Measurements from ENCODE around the gene GMCL1. TPM values are rescaled to one million over a fixed set of nuclear protein-coding genes. Genes with fewer than 3 reads are reported as not detected.

GMCL1 gene
- total and polyA plus RNA-seq, 2 of the 13 experiments (the other 11 are each of a cell fraction or from before 2014, with no cell fraction given): 18.7 to 24.0 TPM

DNA sequence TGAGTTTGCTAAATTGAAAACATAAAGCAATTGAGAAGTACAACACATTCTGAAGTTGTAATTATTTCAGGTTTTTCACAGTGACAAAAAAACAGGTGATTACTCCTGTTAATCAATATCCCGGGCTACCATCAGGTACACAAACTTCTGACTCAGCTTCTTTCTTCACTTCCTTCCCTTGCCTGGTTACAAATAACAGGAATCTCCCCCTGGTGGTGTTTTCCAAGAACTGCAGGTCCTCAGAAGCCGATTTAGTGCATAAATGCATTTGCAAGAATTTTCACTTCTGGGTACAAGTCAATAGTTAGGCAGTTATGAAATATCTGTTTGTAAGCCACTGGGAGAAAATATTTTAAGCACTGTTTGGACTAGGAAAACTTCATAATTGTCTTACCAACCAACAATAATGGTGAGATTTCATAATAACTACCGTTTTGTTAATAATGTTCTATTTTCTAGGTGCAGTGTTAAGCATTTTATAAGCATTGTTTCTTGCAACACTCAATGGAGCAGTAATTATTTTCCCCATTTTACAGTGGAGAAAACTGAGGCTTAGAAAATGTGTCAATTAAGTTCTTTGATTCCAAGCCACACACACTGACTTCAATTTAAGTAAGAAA, 12.4 kb upstream of the GMCL1 start (continued):
- TF ChIP-seq NFE2L1 (CRISPR knock-in tag; IDR thresholded peaks at IDR 0.05; ENCODE audit: borderline replicate concordance) (no peak), HNRNPK (IDR thresholded peaks at IDR 0.05; ENCODE audit: low read depth, low read length, poor library complexity, severe bottlenecking) (no peak), GATAD2A (CRISPR knock-in tag; IDR thresholded peaks at IDR 0.05) (peak; percentile 83), ZSCAN30 (CRISPR knock-in tag; IDR thresholded peaks at IDR 0.05) (no peak), NFATC3 (CRISPR knock-in tag; IDR thresholded peaks at IDR 0.05) (no peak), BORCS8-MEF2B (CRISPR knock-in tag; IDR thresholded peaks at IDR 0.05) (no peak), ZNF12 (CRISPR knock-in tag; IDR thresholded peaks at IDR 0.05) (peak; percentile 44; the same call in 1 of the 2 replicates), CREM (IDR thresholded peaks at IDR 0.05) (no peak), CREM (CRISPR knock-in tag; IDR thresholded peaks at IDR 0.05) (no peak), NR2F2 (IDR thresholded peaks at IDR 0.05; ENCODE audit: borderline replicate concordance, low read depth) (peak; percentile 45; the same call in 1 of the 2 replicates), RARG (CRISPR knock-in tag; IDR thresholded peaks at IDR 0.05; ENCODE audit: low read depth) (no peak), NR2F6 (IDR thresholded peaks at IDR 0.05) (no peak), NR2F6 (CRISPR knock-in tag; IDR thresholded peaks at IDR 0.05) (peak; percentile 26; the same call in 1 of the 2 replicates), KAT8 (CRISPR knock-in tag; IDR thresholded peaks at IDR 0.05) (peak; percentile 83), REL (CRISPR knock-in tag; conservative IDR thresholded peaks at IDR 0.05) (no peak), ZEB1 (IDR thresholded peaks at IDR 0.05; ENCODE audit: insufficient replicate concordance, low read depth) (peak; percentile 41), RAD21 (CRISPR knock-in tag; IDR thresholded peaks at IDR 0.05) (peak; percentile 88), ZMAT3 (CRISPR knock-in tag; conservative IDR thresholded peaks at IDR 0.05) (no peak), HDAC2 (CRISPR knock-in tag; IDR thresholded peaks at IDR 0.05) (0 out of 2 replicates have a peak, but pooled peaks have one; percentile 23), WIZ (CRISPR knock-in tag; IDR thresholded peaks at IDR 0.05) (no peak), CC2D1A (CRISPR knock-in tag; IDR thresholded peaks at IDR 0.05) (0 out of 2 replicates have a peak, but pooled peaks have one; percentile 37)
- TF ChIP-seq, protein P1, sequence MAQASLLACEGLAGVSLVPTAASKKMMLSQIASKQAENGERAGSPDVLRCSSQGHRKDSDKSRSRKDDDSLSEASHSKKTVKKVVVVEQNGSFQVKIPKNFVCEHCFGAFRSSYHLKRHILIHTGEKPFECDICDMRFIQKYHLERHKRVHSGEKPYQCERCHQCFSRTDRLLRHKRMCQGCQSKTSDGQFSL (CRISPR knock-in tag; IDR thresholded peaks at IDR 0.05): no peak
- TF ChIP-seq, protein P2, sequence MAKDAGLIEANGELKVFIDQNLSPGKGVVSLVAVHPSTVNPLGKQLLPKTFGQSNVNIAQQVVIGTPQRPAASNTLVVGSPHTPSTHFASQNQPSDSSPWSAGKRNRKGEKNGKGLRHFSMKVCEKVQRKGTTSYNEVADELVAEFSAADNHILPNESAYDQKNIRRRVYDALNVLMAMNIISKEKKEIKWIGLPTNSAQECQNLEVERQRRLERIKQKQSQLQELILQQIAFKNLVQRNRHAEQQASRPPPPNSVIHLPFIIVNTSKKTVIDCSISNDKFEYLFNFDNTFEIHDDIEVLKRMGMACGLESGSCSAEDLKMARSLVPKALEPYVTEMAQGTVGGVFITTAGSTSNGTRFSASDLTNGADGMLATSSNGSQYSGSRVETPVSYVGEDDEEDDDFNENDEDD (CRISPR knock-in tag; IDR thresholded peaks at IDR 0.05; ENCODE audit: borderline replicate concordance): 0 out of 2 replicates have a peak, but pooled peaks have one; percentile 14
- TF ChIP-seq, protein P3, sequence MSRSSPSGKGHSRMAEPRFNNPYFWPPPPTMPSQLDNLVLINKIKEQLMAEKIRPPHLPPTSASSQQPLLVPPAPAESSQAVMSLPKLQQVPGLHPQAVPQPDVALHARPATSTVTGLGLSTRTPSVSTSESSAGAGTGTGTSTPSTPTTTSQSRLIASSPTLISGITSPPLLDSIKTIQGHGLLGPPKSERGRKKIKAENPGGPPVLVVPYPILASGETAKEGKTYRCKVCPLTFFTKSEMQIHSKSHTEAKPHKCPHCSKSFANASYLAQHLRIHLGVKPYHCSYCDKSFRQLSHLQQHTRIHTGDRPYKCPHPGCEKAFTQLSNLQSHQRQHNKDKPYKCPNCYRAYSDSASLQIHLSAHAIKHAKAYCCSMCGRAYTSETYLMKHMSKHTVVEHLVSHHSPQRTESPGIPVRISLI (CRISPR knock-in tag; IDR thresholded peaks at IDR 0.05; ENCODE audit: borderline replicate concordance): no peak; the same call in 1 of the 2 replicates
- TF ChIP-seq, protein P4, sequence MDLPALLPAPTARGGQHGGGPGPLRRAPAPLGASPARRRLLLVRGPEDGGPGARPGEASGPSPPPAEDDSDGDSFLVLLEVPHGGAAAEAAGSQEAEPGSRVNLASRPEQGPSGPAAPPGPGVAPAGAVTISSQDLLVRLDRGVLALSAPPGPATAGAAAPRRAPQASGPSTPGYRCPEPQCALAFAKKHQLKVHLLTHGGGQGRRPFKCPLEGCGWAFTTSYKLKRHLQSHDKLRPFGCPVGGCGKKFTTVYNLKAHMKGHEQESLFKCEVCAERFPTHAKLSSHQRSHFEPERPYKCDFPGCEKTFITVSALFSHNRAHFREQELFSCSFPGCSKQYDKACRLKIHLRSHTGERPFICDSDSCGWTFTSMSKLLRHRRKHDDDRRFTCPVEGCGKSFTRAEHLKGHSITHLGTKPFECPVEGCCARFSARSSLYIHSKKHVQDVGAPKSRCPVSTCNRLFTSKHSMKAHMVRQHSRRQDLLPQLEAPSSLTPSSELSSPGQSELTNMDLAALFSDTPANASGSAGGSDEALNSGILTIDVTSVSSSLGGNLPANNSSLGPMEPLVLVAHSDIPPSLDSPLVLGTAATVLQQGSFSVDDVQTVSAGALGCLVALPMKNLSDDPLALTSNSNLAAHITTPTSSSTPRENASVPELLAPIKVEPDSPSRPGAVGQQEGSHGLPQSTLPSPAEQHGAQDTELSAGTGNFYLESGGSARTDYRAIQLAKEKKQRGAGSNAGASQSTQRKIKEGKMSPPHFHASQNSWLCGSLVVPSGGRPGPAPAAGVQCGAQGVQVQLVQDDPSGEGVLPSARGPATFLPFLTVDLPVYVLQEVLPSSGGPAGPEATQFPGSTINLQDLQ (CRISPR knock-in tag; IDR thresholded peaks at IDR 0.05): no peak
- TF ChIP-seq, protein P5, sequence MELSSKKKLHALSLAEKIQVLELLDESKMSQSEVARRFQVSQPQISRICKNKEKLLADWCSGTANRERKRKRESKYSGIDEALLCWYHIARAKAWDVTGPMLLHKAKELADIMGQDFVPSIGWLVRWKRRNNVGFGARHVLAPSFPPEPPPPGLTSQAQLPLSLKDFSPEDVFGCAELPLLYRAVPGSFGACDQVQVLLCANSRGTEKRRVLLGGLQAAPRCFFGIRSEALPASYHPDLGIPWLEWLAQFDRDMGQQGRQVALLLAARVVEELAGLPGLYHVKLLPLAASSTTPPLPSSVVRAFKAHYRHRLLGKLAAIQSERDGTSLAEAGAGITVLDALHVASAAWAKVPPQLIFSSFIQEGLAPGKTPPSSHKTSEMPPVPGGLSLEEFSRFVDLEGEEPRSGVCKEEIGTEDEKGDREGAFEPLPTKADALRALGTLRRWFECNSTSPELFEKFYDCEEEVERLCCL (CRISPR knock-in tag; IDR thresholded peaks at IDR 0.05; ENCODE audit: borderline replicate concordance): no peak
